K562 (cell line): Measurements from ENCODE around the gene SLC48A1. TPM values are rescaled to one million over a fixed set of nuclear protein-coding genes. Genes with fewer than 3 reads are reported as not detected.

Experiments
- ATAC-seq: fragments of 200-7000 bp; cut with Tn5 transposase; 3 replicates; pipeline ENCODE4 v1.9.1; 2020; ENCODE audit warnings: moderate library complexity
- BruUV-seq: library from RNA; stranded (reverse); fragments of 400-500 nt; replicated peaks from 2 replicates; lab custom pipeline; 2021; lab: Mats Ljungman, UMichigan
- CTCF ChIA-PET: fragments of 300-600 bp; formaldehyde crosslinking; extraction: SDS; loops from one replicate; lab custom pipeline; 2021; ENCODE audit warnings: low intra/inter-chr PET ratio; lab: Yijun Ruan, JAX
- POLR2A ChIA-PET: fragments of 300-600, 350-650 bp; sonication (Branson Sonifier 250); formaldehyde crosslinking; extraction: SDS; loops from one replicate; lab custom pipeline; 2021; ENCODE audit warnings: antibody characterized with exemption, inconsistent platforms; lab: Yijun Ruan, JAX
- DNase-seq, 4 experiments: peaks; one replicate each; pipeline versions ENCODE4 v3.0.0 to v3.0.0-alpha.2; 2011 to 2018; ENCODE audit warnings: low spot score in 3 of 4, mixed read lengths in 3 of 4; ENCODE audit errors: extremely low read depth in 1 of 4
- FAIRE-seq: peaks from 2 replicates; lab custom pipeline; 2011; peaks lifted over from hg19 to GRCh38; lab: Jason Lieb, UNC
- H2AFZ ChIP-seq: 2 replicates; pipeline ENCODE4 v1.6.0; 2011; ENCODE audit warnings: low read depth, low read length, control low read depth, inconsistent platforms
- H3K27ac ChIP-seq: fragments of 200-600 bp; 3 replicates; pipeline ENCODE4 v1.8.0; 2011; ENCODE audit warnings: low read depth, mild to moderate bottlenecking, control low read depth, inconsistent platforms, low read length, moderate library complexity, mixed read lengths; ENCODE audit errors: extremely low read depth
- H3K27me3 ChIP-seq, 2 experiments: fragments of 300-600 bp in 1 of 2; 2 replicates in 1 of 2; 3 replicates in 1 of 2; pipeline versions ENCODE4 v1.6.0 to v1.8.0; 2011; ENCODE audit warnings: inconsistent platforms in 2 of 2, low read length in 2 of 2, mild to moderate bottlenecking in 1 of 2, mixed read lengths in 1 of 2, moderate library complexity in 1 of 2; ENCODE audit not compliant: control insufficient read depth in 2 of 2, insufficient read depth in 2 of 2
- H3K36me3 ChIP-seq: fragments of 300-600 bp; 3 replicates; pipeline ENCODE4 v1.8.0; 2011; ENCODE audit warnings: mild to moderate bottlenecking, low read length, inconsistent platforms; ENCODE audit not compliant: control insufficient read depth, insufficient read depth
- H3K4me1 ChIP-seq, 2 experiments: fragments of 200-600 bp in 1 of 2; replicated peaks in 1 of 2; 2 replicates in 1 of 2; 3 replicates in 1 of 2; pipeline versions ENCODE4 v1.5.1 to v1.8.0; 2011; ENCODE audit warnings: inconsistent platforms in 2 of 2, low read length in 2 of 2, mild to moderate bottlenecking in 1 of 2, mixed read lengths in 1 of 2, moderate library complexity in 1 of 2; ENCODE audit not compliant: control insufficient read depth in 2 of 2, insufficient read depth in 2 of 2
- H3K4me2 ChIP-seq: 2 replicates; pipeline ENCODE4 v1.6.1; 2011; ENCODE audit warnings: low read length, control low read depth, inconsistent platforms, mixed read lengths; ENCODE audit not compliant: insufficient read depth
- H3K4me3 ChIP-seq: fragments of 200-600 bp; sonication (generic), shearing (Covaris generic); 2 replicates; pipeline ENCODE4 v1.5.1; 2016; ENCODE audit warnings: control low read depth, inconsistent platforms
- H3K79me2 ChIP-seq: fragments of 200-600 bp; 3 replicates; pipeline ENCODE4 v1.8.0; 2011; ENCODE audit warnings: low read length, inconsistent platforms; ENCODE audit not compliant: control insufficient read depth, insufficient read depth
- H3K9ac ChIP-seq, 2 experiments: 2 replicates each; pipeline versions ENCODE4 v1.6.0 to v1.6.1; 2011; ENCODE audit warnings: low read depth in 2 of 2, low read length in 2 of 2, control low read depth in 1 of 2, inconsistent platforms in 1 of 2, mild to moderate bottlenecking in 1 of 2, mixed read lengths in 1 of 2; ENCODE audit not compliant: insufficient read depth in 1 of 2
- H3K9me1 ChIP-seq: one replicate; pipeline ENCODE4 v1.6.0; 2011; ENCODE audit warnings: inconsistent platforms, mild to moderate bottlenecking, low read length, moderate library complexity; ENCODE audit not compliant: control insufficient read depth, insufficient read depth
- H3K9me3 ChIP-seq: replicated peaks from 2 replicates; pipeline ENCODE4 v1.5.1; 2011; ENCODE audit warnings: low read depth, low read length, inconsistent platforms; ENCODE audit not compliant: control insufficient read depth, insufficient read depth
- H4K20me1 ChIP-seq: replicated peaks from 2 replicates; pipeline ENCODE4 v1.6.1; 2011; ENCODE audit warnings: low read length, inconsistent platforms, mixed read lengths; ENCODE audit not compliant: control insufficient read depth, insufficient read depth
- ATF3 ChIP-seq, 2 experiments: fragments of 450-650 bp in 1 of 2; sonication (generic) in 1 of 2; formaldehyde crosslinking in 1 of 2; IDR thresholded peaks in 1 of 2; conservative IDR thresholded peaks in 1 of 2; 2 replicates each; pipeline versions ENCODE4 v1.6.1 to v1.8.1; 2016 to 2023; ENCODE audit warnings: mild to moderate bottlenecking in 2 of 2, moderate library complexity in 2 of 2, inconsistent platforms in 1 of 2, missing genetic modification reagents in 1 of 2
- BRD4 ChIP-seq: fragments of 200-600 bp; sonication (generic); IDR thresholded peaks from 2 replicates; pipeline ENCODE4 v1.6.1; 2017; ENCODE audit warnings: inconsistent platforms
- GATA2 ChIP-seq: sonication (generic); formaldehyde crosslinking; IDR thresholded peaks from 2 replicates; pipeline ENCODE4 v1.4.0; 2020; ENCODE audit warnings: mild to moderate bottlenecking, missing genetic modification reagents
- ILF3 ChIP-seq: fragments of 450-650 bp; IDR thresholded peaks from 2 replicates; pipeline ENCODE4 v1.6.1; 2018; ENCODE audit warnings: antibody characterized with exemption, mild to moderate bottlenecking, moderate library complexity, borderline replicate concordance
- MTA2 ChIP-seq: fragments of 450-650 bp; IDR thresholded peaks from 2 replicates; pipeline ENCODE4 v1.6.1; 2016; ENCODE audit warnings: low read depth
- NCOA4 ChIP-seq: fragments of 450-650 bp; IDR thresholded peaks from 2 replicates; pipeline ENCODE4 v1.6.1; 2018; ENCODE audit warnings: mild to moderate bottlenecking; ENCODE audit not compliant: partially characterized antibody
- STAT5B ChIP-seq: fragments of 250-450 bp; sonication (Bioruptor Pico); IDR thresholded peaks from 2 replicates; pipeline ENCODE4 v1.8.0; 2021; ENCODE audit warnings: mild to moderate bottlenecking, inconsistent platforms
- TFAP4 ChIP-seq: sonication (generic); formaldehyde crosslinking; IDR thresholded peaks from 2 replicates; pipeline ENCODE4 v1.8.0; 2022; ENCODE audit warnings: missing genetic modification reagents, mild to moderate bottlenecking, moderate library complexity, borderline replicate concordance
- ZBTB26 ChIP-seq: fragments of 450-650 bp; formaldehyde crosslinking; IDR thresholded peaks from 2 replicates; pipeline ENCODE4 v1.4.0; 2022; ENCODE audit warnings: missing genetic modification characterization
- ZNF830 ChIP-seq: fragments of 250-450 bp; sonication (Bioruptor Pico); IDR thresholded peaks from 2 replicates; pipeline ENCODE4 v1.5.0; 2021; ENCODE audit warnings: mild to moderate bottlenecking
- WGBS: fragments of 100-300 bp; shearing (Covaris generic); methylation state at CpG from one replicate; pipeline ENCODE4 v1.1.6; 2016; ENCODE audit warnings: low coverage, mixed read lengths; ENCODE audit not compliant: insufficient coverage; ENCODE audit errors: missing lambda C conversion rate; 5-methylcytosine and 5-hydroxymethylcytosine counted together
- in situ Hi-C: fragments of 300-500 bp; cut with MboI; formaldehyde crosslinking; loops from 4 replicates; pipeline ENCODE4 v1.15.0; 2018; ENCODE audit warnings: inconsistent platforms, mixed read lengths
- intact Hi-C: fragments of 100-400 bp; cut with micrococcal nuclease; formaldehyde crosslinking; loops from 2 replicates; pipeline ENCODE4 v1.14.2; 2022
- polyA plus RNA-seq, 8 experiments: library from polyadenylated mRNA; depleted of rRNA in 4 of 8; stranded (reverse) in 5 of 8; unstranded in 3 of 8; fragments of >200 nt; fragmentation: Nextera tagmentation in 2 of 8; fragmentation: Illumina TruSeq in 1 of 8; extraction: Ambion mirVana in 2 of 8; extraction: Trizol in 1 of 8; gene quantifications; 2 replicates each; pipeline versions ENCODE4 v1.2.1 to v1.2.3, GENCODE V29; 2011 to 2014; ENCODE audit warnings: inconsistent platforms in 1 of 8, missing spikeins in 1 of 8
- total RNA-seq, 7 experiments: library from RNA; depleted of rRNA in 6 of 7; stranded (reverse); fragments of >200 nt in 6 of 7; fragmentation: Illumina TruSeq in 2 of 7; extraction: Trizol in 2 of 7; gene quantifications; 2 replicates each; pipeline versions ENCODE4 v1.2.1 to v1.2.3, GENCODE V29; 2011 to 2021; ENCODE audit warnings: low replicate concordance in 1 of 7
- TF ChIP-seq, protein P1 (sequence below): fragments of 250-450 bp; sonication (Bioruptor Pico); IDR thresholded peaks from 2 replicates; pipeline ENCODE4 v1.8.0; 2022; ENCODE audit warnings: moderate library complexity, mild to moderate bottlenecking, inconsistent platforms
- TF ChIP-seq, protein P2 (sequence below): fragments of 250-450 bp; sonication (Bioruptor Pico); IDR thresholded peaks from 2 replicates; pipeline ENCODE4 v1.8.0; 2021; ENCODE audit warnings: borderline replicate concordance, mild to moderate bottlenecking, moderate library complexity; ENCODE audit not compliant: poor library complexity, severe bottlenecking
- TF ChIP-seq, protein P3 (sequence below): fragments of 450-650 bp; IDR thresholded peaks from 2 replicates; pipeline ENCODE4 v1.6.1; 2016
- TF ChIP-seq, protein P4 (sequence below): sonication (generic); formaldehyde crosslinking; IDR thresholded peaks from 2 replicates; pipeline ENCODE4 v1.8.1; 2022; ENCODE audit warnings: missing genetic modification reagents

Gene SLC48A1
- total and polyA plus RNA-seq, 9 of the 15 experiments (the other 6 are each of a cell fraction or from before 2014, with no cell fraction given): 10.7 to 37.5 (median 18.7) TPM

- Histone ChIP-seq H2AFZ (no peak overlapping the region), H3K36me3 (no peaks in the 10 kb centered on the region), H3K9me1 (no peaks in the 10 kb centered on the region), H3K9me3 (no peaks in the 10 kb centered on the region), H4K20me1 (peaks cover 2% of the 10 kb centered on the region; the same call in 1 of the 2 replicates), H3K79me2 (no peaks in the 10 kb centered on the region), H3K27me3 (no peaks in the 10 kb centered on the region), H3K27ac (no peak overlapping the region), H3K4me1 (peaks cover 7 to 11% of the 10 kb centered on the region in 2 experiments; a peak in 4 of 5 replicates), H3K4me3 (no peak overlapping the region), H3K4me2 (no peak overlapping the region), H3K9ac (peak overlapping the region in 1 of 2 experiments; percentile 65; a peak in 2 of 4 replicates)
- FAIRE-seq (no peak), ATAC-seq (no peak), DNase-seq (no peak)
- intact Hi-C loops (no loop called here), in situ Hi-C loops (no loop called here)
- BruUV-seq: no TSS peak
- 10% methylated on average over 8 of the region's 8 CpGs for WGBS
- CTCF ChIA-PET: no interaction called here
- POLR2A ChIA-PET: interaction anchor here (1.0 to 2.0 kb wide), 2 partner anchors 28 to 50 kb away, joined by 4 to 7 read pairs; partner anchors contain the start of gene RAPGEF3
- no peak for TF ChIP-seq GATA2 (CRISPR knock-in tag)
- no peak for TF ChIP-seq STAT5B (CRISPR knock-in tag)
- no peak for TF ChIP-seq MTA2
- no peak for TF ChIP-seq ATF3 (IDR thresholded peaks at IDR 0.05)
- TF ChIP-seq ATF3 (CRISPR knock-in tag; conservative IDR thresholded peaks at IDR 0.05): no peak
- TF ChIP-seq TFAP4: 0 out of 2 replicates have a peak, but pooled peaks have one; percentile 27
- TF ChIP-seq NCOA4: no peak
- TF ChIP-seq, protein P1, sequence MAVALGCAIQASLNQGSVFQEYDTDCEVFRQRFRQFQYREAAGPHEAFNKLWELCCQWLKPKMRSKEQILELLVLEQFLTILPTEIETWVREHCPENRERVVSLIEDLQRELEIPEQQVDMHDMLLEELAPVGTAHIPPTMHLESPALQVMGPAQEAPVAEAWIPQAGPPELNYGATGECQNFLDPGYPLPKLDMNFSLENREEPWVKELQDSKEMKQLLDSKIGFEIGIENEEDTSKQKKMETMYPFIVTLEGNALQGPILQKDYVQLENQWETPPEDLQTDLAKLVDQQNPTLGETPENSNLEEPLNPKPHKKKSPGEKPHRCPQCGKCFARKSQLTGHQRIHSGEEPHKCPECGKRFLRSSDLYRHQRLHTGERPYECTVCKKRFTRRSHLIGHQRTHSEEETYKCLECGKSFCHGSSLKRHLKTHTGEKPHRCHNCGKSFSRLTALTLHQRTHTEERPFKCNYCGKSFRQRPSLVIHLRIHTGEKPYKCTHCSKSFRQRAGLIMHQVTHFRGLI (CRISPR knock-in tag): no peak
- TF ChIP-seq, protein P2, sequence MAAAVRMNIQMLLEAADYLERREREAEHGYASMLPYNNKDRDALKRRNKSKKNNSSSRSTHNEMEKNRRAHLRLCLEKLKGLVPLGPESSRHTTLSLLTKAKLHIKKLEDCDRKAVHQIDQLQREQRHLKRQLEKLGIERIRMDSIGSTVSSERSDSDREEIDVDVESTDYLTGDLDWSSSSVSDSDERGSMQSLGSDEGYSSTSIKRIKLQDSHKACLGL (CRISPR knock-in tag): no peak
- no peak for TF ChIP-seq ZBTB26 (CRISPR knock-in tag)
- no peak for TF ChIP-seq ZNF830 (CRISPR knock-in tag)
- TF ChIP-seq ILF3: no peak
- TF ChIP-seq, protein P3, sequence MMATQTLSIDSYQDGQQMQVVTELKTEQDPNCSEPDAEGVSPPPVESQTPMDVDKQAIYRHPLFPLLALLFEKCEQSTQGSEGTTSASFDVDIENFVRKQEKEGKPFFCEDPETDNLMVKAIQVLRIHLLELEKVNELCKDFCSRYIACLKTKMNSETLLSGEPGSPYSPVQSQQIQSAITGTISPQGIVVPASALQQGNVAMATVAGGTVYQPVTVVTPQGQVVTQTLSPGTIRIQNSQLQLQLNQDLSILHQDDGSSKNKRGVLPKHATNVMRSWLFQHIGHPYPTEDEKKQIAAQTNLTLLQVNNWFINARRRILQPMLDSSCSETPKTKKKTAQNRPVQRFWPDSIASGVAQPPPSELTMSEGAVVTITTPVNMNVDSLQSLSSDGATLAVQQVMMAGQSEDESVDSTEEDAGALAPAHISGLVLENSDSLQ: 0 out of 2 replicates have a peak, but pooled peaks have one; percentile 5
- TF ChIP-seq BRD4: no peak
- TF ChIP-seq, protein P4, sequence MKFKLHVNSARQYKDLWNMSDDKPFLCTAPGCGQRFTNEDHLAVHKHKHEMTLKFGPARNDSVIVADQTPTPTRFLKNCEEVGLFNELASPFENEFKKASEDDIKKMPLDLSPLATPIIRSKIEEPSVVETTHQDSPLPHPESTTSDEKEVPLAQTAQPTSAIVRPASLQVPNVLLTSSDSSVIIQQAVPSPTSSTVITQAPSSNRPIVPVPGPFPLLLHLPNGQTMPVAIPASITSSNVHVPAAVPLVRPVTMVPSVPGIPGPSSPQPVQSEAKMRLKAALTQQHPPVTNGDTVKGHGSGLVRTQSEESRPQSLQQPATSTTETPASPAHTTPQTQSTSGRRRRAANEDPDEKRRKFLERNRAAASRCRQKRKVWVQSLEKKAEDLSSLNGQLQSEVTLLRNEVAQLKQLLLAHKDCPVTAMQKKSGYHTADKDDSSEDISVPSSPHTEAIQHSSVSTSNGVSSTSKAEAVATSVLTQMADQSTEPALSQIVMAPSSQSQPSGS: no peak
These were observed 42.7 kb upstream of the SLC48A1 start for GRCh38 chr12:47730341-47730744.
